ENCODE data around the gene HIGD1C.
"Not testable (repeated sequence)": the region's sequence is repeated elsewhere in the genome, so short reads cannot be mapped to it uniquely, and the experiment has no call there.

The HIGD1C gene

DNA sequence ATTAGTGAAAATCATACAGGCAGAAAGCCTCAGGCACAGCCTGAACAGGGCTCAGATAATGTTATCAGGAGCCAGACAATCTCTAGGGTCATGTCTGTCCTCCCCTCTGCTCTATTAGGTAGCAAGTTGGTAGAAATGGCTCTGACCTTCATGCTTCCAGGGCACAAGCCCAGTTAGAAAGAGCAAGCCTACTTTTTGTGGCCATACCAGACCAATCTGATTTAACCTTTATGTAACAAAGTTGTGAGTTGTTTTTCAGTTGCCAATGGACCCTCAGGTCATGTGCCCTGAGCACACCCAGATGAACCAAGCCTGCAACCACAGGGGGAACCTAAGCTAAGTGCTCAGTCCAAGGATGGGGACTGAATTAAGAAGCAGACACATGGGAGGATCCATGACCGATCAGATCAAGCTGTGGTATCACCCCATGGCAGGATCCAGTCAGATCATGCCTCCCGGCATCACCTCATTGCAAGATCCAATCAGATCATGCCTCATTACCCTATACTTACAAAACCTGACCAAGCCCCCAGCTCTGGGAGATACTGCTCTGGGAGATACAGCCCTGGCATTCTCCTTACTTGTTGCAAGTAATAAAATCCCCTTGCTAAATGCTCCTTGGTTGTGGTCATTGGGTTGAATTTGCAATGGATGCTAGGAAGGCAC lies 18.8 kb upstream of the HIGD1C start:
- DNase-seq (ENCODE audit: low spot score): no peak

DNA sequence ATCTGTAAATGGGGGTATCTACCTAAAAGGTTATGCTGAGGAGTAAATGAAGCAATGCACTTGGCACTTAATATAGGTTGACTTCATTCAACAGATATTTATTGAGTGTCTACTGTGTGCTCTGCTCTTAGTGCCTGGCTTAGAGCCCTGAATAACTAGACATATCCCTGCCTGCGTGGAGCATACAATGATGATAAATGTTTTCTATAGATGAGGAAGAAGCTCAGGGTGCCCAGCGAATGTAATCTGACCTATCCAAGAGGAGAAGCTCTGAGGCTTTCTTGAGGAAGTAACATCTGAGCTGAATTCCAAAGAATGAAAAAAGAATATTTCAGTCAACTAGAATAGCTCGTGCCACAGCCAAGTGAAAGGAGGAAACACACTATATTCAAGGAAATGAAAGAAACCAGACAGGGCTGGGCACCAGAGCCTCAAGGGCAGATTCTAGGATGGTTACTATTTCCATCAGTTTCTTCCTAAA lies 17.9 kb upstream of the HIGD1C start:
- no peak for DNase-seq (ENCODE audit: low spot score)

DNA sequence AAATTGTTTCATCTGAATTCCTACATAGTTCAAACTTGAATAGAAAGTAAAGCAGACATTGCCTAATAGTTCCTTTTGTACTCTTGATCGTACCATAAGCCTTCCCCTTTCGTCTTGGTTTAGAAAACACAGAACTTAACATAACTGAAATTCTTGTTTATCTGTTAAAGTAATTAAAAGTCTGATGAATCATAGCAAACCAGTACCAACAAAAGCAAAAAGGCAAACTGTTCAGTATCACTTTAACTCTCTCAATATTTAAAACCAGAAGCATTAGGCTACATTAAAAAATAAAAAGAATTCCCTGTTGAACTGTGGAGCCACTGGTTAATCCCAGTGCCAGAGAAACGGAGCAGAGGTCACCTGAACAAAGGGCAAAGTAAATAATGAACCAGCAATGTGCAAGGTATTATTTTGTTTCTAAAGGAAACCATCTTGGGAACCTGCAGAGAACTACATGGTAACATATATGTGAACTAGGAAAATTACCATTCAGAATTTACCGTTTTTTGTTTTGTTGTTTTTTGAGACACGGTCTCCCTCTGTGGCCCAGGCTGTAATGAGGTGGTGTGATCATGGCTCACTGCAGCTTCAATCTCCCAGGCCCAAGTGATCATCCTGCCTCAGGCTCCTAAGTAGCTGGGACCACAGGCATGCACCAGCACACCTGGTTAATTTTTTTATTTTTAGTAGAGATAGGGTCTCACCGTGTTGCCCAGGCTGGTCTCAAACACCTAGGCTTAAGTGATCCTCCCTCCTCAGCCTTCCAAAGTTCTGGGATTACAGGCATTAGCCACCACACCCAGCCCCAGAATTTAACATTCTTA lies 17.1 kb upstream of the HIGD1C start:
- DNase-seq (ENCODE audit: low spot score): peak; percentile 57

DNA sequence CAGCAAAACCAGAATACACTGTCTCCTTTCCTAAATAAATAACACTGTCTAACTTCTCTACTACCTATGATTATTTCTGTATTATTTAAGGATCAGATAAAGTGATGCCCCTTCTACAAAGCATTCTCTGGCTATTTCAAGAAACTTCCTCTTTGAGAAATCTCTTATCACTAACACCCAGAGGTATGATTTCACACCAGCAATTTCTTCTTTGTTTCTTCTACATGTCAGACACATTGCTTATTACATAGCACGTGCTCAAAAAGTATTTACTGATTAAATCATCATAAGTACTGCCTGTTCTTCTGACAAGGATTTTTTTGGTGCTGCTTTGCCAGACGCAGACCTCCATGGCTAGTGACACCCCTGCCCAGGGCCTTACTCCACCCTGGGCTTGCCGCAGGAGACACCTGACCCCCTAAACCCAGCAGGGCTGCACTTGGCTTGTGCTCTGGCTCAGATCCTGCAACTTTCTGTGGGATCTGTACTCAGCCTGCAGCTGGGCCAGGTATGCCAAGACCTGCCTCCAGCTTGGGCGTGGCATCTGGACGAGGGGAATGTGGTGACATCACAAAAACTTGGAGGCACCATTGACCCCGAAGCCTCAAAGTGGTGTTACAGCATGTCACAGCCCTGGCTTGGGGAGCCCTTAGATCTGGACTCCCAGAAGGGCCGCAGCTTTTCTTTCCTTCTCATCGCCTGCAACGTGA lies 15.4 kb upstream of the HIGD1C start:
- DNase-seq (ENCODE audit: low spot score): no peak

DNA sequence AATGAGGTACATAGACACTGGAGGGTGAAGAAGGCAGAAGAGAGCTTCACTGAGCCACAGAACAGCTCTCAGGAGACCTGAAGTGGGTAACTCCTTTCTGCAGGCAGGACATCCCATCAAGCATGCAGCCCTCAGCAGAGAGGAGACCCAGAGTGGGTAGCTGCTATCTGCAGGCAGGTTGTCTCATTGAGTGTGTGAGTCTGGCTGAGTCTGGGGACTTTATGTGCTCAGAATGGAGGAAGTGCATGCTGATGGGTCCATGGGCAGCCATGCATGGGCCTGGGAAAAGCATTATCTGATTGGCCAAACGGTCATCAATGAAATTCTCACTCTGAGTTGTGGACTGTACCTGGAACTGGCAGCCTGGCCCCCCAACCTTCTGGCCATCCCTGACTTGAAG lies 14.7 kb upstream of the HIGD1C start:
- DNase-seq (ENCODE audit: low spot score): no peak

DNA sequence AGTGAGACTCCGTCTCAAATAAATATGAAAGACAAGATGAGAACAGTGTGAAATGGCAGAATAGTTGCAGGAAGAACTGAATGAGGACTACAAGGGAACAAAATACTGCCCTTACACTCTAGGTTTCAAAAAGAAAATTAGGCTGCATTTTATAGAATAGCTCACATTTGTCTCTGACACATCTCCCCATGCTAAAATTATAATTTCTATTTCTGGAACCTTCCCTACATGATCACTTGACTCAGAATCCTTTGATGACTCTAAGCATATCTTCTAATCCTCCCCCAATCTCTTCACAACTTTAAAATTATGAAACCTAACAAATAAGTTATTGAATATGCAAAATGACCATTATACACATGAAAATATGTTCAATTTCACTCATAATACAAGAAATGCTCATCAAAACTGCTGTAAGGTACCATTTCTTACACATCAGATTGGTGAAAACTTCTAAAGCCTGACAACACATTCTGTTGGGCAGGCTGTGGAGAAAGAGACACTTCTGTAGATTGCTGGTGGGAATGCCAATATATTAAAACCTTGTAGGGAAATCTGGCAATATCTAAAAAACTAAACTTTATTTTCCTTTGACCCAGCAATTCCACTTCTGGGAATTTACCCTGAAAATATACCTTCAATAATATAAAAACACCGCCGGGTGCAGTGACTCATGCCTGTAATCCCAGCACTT lies 4.3 kb upstream of the HIGD1C start:
- no peak for DNase-seq (ENCODE audit: low spot score)

GRCh38 chr12:50948798-50949197 lies 3.5 kb upstream of the HIGD1C start:
- no peak for DNase-seq (ENCODE audit: low spot score)

DNA sequence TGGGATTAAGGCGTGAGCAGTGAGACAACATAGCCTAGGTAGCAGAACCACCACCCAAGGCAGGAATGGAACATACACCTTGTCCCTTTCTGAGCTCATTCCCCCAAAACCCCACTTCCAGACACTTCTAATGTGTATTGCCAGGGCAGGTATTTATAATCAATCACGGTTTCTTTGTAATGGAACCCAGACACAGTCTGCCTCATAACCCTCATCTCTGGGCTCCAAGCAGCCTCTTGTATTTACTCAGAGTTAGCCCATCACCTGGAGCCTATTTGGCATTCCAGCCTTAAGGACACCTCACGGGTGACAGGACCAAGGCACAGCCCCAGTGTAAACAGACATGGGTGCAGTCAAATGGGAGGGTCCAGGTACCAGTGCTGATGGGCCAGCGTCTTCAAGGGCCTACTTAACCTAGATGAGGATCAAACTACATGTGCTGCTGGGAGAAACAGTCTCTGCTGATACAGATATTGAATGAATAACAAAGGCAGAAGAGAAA lies 2.5 kb upstream of the HIGD1C start:
- DNase-seq (ENCODE audit: low spot score): no peak

GRCh38 chr12:50951112-50951511 lies 1.2 kb upstream of the HIGD1C start:
- DNase-seq (ENCODE audit: low spot score): no peak

GRCh38 chr12:50953047-50953446 lies 703 bp downstream of the HIGD1C start:
- DNase-seq (ENCODE audit: low spot score): no peak

DNA sequence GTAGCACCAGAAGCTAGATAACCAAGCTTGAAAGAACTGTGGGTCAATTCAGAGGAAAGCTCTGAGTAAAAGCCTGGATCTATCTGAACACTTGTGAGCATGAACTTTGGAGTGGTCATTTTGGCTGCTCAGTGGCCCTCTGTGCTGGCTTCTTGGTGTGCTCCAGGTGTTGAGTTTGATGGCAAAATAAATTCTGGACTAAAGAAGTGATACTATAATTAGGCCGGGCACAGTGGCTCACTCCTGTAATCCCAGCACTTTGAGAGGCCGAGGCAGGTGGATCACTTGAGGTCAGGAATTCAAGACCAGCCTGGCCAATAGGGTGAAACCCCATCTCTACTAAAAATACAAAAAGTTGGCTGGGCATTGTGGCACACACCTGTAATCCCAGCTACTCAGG lies 2.4 kb downstream of the HIGD1C start:
- DNase-seq (ENCODE audit: low spot score): not testable (repeated sequence)

DNA sequence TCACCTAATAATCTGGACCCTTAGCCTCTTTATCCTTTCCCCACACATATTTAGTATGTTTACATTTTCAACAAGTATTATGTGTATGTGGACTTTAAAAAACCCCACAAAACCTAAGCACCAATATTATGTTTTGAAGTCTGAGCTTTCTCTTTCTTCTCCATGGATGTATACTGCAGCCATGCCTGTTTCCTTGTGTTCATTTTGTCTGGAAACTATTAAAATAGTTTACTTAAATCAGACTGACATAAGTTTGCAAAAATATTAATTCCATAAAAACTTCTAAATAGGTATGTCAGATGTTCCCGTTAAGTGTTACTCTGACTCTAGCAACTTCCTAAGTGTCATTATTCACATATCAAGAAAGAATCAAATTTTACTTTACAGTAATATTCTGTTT lies 2.9 kb downstream of the HIGD1C start:
- DNase-seq (ENCODE audit: low spot score): no peak

DNA sequence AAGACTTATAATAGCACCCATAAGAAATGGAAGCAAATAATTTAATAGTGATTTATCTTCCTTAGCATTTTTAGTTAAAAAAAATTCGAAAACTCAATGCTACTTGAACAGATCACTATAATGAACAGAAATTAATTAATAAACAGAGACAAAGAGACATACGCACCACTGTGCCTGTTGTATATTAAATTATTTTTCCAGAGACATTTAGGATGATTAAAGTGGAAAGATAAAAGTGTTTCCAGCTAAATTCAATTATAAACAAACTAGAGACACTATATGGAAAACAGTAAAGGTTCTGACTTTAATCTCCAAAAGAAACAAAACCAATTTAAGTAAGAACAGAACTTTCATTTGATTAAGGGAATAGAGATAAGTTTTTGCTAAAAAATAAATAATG lies 3.4 kb downstream of the HIGD1C start:
- no peak for DNase-seq (ENCODE audit: low spot score)

DNA sequence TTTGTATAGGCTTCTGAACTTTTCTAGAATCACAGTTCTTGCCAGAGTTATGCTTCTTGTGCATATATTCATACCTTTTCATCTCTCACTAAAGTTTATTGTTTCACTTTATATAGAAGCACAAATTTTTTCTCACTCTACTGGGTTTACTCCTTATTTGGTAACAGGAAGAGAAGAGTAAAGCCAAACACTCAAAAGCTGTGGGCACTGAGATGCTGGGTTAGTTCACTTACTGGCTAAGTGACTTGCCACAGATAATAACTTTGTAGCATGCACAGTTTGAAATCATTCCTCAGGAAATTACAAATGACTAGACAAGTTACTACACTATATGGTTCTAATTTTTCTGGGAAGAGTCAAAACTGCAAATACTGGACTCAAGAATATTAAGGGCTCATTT lies 7.8 kb downstream of the HIGD1C start:
- DNase-seq (ENCODE audit: low spot score): no peak

DNA sequence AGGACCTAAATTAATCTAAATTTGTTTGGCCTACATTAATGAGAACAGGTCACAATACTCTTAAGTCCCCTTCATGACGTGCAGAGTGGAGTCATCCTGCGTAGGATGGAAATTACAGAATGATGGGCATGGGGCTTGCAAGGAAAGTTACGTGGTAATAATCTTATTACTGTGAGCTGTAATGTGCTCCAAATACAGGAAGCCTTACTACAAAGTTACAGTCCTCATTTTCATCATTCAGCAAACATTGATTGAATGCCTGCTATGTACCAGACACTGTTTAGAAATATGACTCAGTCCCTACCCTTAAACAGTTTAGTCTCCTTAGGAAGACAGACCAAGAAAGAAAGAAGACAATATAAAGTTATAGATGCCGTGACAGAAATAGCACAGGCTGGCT lies 9.4 kb downstream of the HIGD1C start:
- DNase-seq (ENCODE audit: low spot score): no peak

- no peak for DNase-seq (ENCODE audit: low spot score)
Observed at GRCh38 chr12:50964432-50964831, 12.1 kb downstream of the HIGD1C start.

- no peak for DNase-seq (ENCODE audit: low spot score)
Observed at GRCh38 chr12:50971946-50972345, 19.6 kb downstream of the HIGD1C start.

- no peak for DNase-seq (ENCODE audit: low spot score)
Observed at GRCh38 chr12:50979369-50980052, 27.2 kb downstream of the HIGD1C start.

DNA sequence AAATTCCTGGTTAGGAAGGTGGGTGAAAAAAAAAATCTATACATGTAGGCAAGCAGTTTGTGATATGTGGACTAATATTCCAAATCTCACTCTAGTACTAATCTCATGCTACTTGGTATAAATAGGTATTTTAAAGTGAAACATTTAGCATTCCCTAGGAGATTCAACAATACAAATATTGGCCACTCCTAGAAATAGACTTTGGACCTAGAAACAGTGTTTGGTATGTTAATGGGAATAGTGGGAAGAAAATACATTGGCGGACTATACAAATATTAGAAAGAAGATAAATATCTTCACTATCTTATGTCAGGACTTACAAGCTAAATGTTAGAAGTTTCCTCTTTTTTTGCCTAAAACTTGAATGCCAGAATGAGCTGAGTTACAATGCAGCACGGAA lies 28.2 kb downstream of the HIGD1C start:
- DNase-seq (ENCODE audit: low spot score): peak; percentile 24

DNA sequence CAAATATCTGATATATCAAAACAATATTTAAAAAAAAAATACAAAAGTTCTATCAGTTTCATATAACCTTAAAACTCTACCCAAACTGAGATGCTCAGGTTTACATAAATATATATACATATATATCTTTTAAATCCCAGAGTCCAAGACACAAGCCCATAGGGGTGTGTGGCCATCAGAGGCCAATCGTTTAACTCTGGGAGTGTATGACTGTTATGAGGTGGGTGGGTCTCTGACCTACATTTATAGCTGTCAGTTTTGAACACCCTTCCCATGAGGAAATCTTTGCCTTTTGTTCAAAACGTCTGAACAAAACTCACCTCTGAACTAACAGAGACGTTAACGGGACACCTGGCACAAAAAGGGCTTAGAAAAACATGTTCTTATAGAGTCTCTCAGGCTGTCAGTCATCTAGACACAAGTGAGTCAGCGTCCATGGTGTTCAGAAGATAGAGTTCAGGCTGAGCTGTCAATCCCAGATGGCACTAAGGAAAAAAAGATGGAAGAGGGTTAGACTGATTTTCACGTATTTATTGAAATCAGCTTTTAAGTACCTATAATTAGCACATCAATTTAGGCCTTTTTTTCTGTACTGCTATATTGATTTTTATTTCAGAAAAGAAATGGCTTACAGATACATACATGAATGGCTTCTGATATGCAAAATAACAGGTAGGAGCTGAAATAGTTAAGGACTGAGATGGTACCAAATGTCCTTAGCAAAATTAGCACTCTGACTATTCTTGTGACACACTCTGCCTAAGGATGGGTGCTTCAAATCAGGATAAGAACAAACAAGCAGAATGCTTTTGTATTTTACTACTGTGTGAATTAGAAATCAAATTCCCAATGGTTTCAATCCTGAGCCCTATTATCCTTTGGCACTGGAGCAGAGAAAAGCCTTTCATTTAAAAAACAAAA lies 29.2 kb downstream of the HIGD1C start:
- peak; percentile 15 for DNase-seq (ENCODE audit: low spot score)

All from LoVo (cell line).